HepG2 (cell line): Measurements from ENCODE around the gene OLFM2. TPM values are rescaled to one million over a fixed set of nuclear protein-coding genes. Genes with fewer than 3 reads are reported as not detected.
A peak's percentile ranks its signal among the peaks of the same experiment; 100 is the strongest.

Source experiments
- DMAP1 ChIP-seq: IDR thresholded peaks from 2 replicates; pipeline ENCODE4 v1.6.1; 2016
- HMG20B ChIP-seq: conservative IDR thresholded peaks from 2 replicates; pipeline ENCODE4 v1.6.1; 2016; ENCODE audit warnings: missing genetic modification reagents, missing compliant biosample characterization
- RARA ChIP-seq: IDR thresholded peaks from 2 replicates; pipeline ENCODE4 v1.6.1; 2016; ENCODE audit warnings: missing genetic modification reagents, missing compliant biosample characterization
- SIN3A ChIP-seq: IDR thresholded peaks from 2 replicates; pipeline ENCODE4 v1.6.1; 2011; ENCODE audit warnings: low read depth, mild to moderate bottlenecking, control low read depth, low read length, borderline replicate concordance
- SUZ12 ChIP-seq: fragments of 150-350 bp; IDR thresholded peaks from 2 replicates; pipeline ENCODE4 v1.6.1; 2014; ENCODE audit warnings: low read depth, low read length
- TOE1 ChIP-seq: sonication (generic); formaldehyde crosslinking; IDR thresholded peaks from 2 replicates; pipeline ENCODE4 v1.4.0; 2020; ENCODE audit warnings: mild to moderate bottlenecking, missing genetic modification reagents
- ZNF10 ChIP-seq: sonication (generic); formaldehyde crosslinking; IDR thresholded peaks from 2 replicates; pipeline ENCODE4 v1.4.0; 2020; ENCODE audit warnings: mild to moderate bottlenecking, low read depth, missing genetic modification reagents, borderline replicate concordance
- ZNF230 ChIP-seq: sonication (generic); formaldehyde crosslinking; IDR thresholded peaks from 2 replicates; pipeline ENCODE4 v1.4.0; 2020; ENCODE audit warnings: mild to moderate bottlenecking, missing genetic modification reagents
- ZNF383 ChIP-seq: sonication (generic); formaldehyde crosslinking; IDR thresholded peaks from 2 replicates; pipeline ENCODE4 v1.4.0; 2020; ENCODE audit warnings: missing genetic modification reagents, mild to moderate bottlenecking, borderline replicate concordance
- ZNF558 ChIP-seq: sonication (generic); formaldehyde crosslinking; IDR thresholded peaks from 2 replicates; pipeline ENCODE4 v1.9.0; 2022; ENCODE audit warnings: mild to moderate bottlenecking, missing genetic modification reagents, borderline replicate concordance
- ZNF644 ChIP-seq: IDR thresholded peaks from 2 replicates; pipeline ENCODE4 v1.6.1; 2016; ENCODE audit warnings: low read depth
- ZSCAN12 ChIP-seq: sonication (generic); formaldehyde crosslinking; IDR thresholded peaks from 2 replicates; pipeline ENCODE4 v1.9.0; 2021; ENCODE audit warnings: mild to moderate bottlenecking, missing genetic modification reagents
- polyA plus RNA-seq, 8 experiments: library from polyadenylated mRNA; depleted of rRNA in 3 of 8; stranded (reverse) in 7 of 8; unstranded in 1 of 8; fragments of >200 nt; fragmentation: Illumina TruSeq in 4 of 8; extraction: Trizol in 4 of 8; gene quantifications; 2 replicates each; pipeline versions ENCODE4 v1.2.1 to v1.2.3, GENCODE V29; 2011 to 2016; ENCODE audit warnings: low read depth in 4 of 8, missing spikeins in 1 of 8, mixed read lengths in 1 of 8; ENCODE audit not compliant: insufficient read depth in 1 of 8
- total RNA-seq, 5 experiments: library from RNA; depleted of rRNA; stranded (reverse); fragments of >200 nt; fragmentation: Illumina TruSeq; extraction: Trizol; gene quantifications; 2 replicates each; pipeline ENCODE4 v1.2.3, GENCODE V29; 2016; ENCODE audit warnings: low read depth in 1 of 5
- TF ChIP-seq, protein P1 (sequence below): sonication (generic); formaldehyde crosslinking; IDR thresholded peaks from 2 replicates; pipeline ENCODE4 v1.4.0; 2020; ENCODE audit warnings: missing genetic modification reagents
- TF ChIP-seq, protein P2 (sequence below): sonication (generic); formaldehyde crosslinking; conservative IDR thresholded peaks from 2 replicates; pipeline ENCODE4 v1.5.0; 2020; ENCODE audit warnings: missing genetic modification reagents
- TF ChIP-seq, protein P3 (sequence below): IDR thresholded peaks from 2 replicates; pipeline ENCODE4 v1.6.1; 2016; ENCODE audit warnings: missing biosample characterization, missing genetic modification reagents, low read depth
- TF ChIP-seq, protein P4 (sequence below): sonication (generic); formaldehyde crosslinking; IDR thresholded peaks from 2 replicates; pipeline ENCODE4 v1.4.0; 2020; ENCODE audit warnings: low read depth, mild to moderate bottlenecking, missing genetic modification reagents
- TF ChIP-seq, protein P5 (sequence below): sonication (generic); formaldehyde crosslinking; IDR thresholded peaks from 2 replicates; pipeline ENCODE4 v1.4.0; 2020; ENCODE audit warnings: mild to moderate bottlenecking, missing genetic modification reagents

OLFM2 gene
- total and polyA plus RNA-seq, 2 of the 13 experiments (the other 11 are each of a cell fraction or from before 2014, with no cell fraction given) = 0.20 to 0.51 TPM

DNA sequence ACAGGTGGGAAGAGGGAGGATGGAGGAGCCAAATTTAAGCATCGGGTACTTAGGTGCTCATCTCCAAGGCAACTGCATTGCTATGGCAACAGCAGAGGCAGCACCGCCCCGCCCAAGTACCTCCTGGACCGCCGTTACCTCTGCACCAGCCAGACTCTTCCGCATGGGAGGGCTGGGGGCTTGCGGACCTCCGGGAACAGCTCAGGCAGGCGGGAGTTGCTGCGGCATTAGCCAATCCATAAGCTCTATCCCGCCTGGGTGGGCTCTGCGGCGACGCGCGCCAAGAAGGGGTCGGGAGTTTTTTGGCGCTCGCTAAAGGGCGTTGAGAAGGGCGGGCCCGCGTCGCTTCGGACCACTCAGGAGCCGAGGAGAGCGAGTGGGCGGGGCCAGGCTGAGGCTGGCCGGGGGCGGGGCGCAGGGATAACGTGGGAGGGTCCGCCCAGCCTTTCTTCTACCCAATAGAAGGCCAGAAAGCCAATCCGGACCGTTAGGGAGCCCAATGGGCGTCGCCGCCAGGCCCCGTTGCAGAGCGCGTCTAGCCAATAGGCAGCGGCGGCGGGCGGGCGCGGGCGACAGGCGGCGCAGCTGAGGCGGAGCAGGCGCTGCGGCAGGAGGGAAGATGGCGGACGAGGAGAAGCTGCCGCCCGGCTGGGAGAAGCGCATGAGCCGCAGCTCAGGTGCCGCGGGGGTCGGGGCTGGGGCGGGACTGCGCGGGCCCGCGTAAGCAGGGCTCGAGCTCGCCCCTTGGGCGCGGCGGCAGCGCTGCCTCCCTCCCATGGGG, 101.4 kb downstream of the OLFM2 start, which contains the start of gene PIN1 (continued):
- TF ChIP-seq, protein P1, sequence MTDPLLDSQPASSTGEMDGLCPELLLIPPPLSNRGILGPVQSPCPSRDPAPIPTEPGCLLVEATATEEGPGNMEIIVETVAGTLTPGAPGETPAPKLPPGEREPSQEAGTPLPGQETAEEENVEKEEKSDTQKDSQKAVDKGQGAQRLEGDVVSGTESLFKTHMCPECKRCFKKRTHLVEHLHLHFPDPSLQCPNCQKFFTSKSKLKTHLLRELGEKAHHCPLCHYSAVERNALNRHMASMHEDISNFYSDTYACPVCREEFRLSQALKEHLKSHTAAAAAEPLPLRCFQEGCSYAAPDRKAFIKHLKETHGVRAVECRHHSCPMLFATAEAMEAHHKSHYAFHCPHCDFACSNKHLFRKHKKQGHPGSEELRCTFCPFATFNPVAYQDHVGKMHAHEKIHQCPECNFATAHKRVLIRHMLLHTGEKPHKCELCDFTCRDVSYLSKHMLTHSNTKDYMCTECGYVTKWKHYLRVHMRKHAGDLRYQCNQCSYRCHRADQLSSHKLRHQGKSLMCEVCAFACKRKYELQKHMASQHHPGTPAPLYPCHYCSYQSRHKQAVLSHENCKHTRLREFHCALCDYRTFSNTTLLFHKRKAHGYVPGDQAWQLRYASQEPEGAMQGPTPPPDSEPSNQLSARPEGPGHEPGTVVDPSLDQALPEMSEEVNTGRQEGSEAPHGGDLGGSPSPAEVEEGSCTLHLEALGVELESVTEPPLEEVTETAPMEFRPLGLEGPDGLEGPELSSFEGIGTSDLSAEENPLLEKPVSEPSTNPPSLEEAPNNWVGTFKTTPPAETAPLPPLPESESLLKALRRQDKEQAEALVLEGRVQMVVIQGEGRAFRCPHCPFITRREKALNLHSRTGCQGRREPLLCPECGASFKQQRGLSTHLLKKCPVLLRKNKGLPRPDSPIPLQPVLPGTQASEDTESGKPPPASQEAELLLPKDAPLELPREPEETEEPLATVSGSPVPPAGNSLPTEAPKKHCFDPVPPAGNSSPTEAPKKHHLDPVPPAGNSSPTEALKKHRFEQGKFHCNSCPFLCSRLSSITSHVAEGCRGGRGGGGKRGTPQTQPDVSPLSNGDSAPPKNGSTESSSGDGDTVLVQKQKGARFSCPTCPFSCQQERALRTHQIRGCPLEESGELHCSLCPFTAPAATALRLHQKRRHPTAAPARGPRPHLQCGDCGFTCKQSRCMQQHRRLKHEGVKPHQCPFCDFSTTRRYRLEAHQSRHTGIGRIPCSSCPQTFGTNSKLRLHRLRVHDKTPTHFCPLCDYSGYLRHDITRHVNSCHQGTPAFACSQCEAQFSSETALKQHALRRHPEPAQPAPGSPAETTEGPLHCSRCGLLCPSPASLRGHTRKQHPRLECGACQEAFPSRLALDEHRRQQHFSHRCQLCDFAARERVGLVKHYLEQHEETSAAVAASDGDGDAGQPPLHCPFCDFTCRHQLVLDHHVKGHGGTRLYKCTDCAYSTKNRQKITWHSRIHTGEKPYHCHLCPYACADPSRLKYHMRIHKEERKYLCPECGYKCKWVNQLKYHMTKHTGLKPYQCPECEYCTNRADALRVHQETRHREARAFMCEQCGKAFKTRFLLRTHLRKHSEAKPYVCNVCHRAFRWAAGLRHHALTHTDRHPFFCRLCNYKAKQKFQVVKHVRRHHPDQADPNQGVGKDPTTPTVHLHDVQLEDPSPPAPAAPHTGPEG (CRISPR knock-in tag) = no peak; the same call in 1 of the 2 replicates
- TF ChIP-seq, protein P2, sequence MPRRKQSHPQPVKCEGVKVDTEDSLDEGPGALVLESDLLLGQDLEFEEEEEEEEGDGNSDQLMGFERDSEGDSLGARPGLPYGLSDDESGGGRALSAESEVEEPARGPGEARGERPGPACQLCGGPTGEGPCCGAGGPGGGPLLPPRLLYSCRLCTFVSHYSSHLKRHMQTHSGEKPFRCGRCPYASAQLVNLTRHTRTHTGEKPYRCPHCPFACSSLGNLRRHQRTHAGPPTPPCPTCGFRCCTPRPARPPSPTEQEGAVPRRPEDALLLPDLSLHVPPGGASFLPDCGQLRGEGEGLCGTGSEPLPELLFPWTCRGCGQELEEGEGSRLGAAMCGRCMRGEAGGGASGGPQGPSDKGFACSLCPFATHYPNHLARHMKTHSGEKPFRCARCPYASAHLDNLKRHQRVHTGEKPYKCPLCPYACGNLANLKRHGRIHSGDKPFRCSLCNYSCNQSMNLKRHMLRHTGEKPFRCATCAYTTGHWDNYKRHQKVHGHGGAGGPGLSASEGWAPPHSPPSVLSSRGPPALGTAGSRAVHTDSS (CRISPR knock-in tag) = no peak
- TF ChIP-seq SUZ12 = no peak
- TF ChIP-seq ZNF10 (CRISPR knock-in tag) = no peak
- no peak; the same call in 1 of the 2 replicates for TF ChIP-seq DMAP1 (CRISPR knock-in tag)
- TF ChIP-seq HMG20B (CRISPR knock-in tag) = no peak
- TF ChIP-seq SIN3A = no peak
- TF ChIP-seq, protein P3, sequence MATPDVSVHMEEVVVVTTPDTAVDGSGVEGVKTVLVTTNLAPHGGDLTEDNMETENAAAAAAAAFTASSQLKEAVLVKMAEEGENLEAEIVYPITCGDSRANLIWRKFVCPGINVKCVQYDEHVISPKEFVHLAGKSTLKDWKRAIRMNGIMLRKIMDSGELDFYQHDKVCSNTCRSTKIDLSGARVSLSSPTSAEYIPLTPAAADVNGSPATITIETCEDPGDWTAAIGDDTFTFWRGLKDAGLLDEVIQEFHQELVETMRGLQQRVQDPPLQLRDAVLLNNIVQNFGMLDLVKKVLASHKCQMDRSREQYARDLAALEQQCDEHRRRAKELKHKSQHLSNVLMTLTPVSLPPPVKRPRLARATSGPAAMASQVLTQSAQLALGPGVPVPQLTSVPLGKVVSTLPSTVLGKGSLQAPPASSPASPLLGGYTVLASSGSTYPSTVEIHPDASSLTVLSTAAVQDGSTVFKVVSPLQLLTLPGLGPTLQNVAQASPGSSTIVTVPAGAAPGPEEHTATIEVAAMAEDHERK (CRISPR knock-in tag) = peak; percentile 17; the same call in 1 of the 2 replicates
- no peak for TF ChIP-seq ZNF644
- no peak for TF ChIP-seq RARA (CRISPR knock-in tag)
- TF ChIP-seq ZSCAN12 (CRISPR knock-in tag) = no peak
- TF ChIP-seq, protein P4, sequence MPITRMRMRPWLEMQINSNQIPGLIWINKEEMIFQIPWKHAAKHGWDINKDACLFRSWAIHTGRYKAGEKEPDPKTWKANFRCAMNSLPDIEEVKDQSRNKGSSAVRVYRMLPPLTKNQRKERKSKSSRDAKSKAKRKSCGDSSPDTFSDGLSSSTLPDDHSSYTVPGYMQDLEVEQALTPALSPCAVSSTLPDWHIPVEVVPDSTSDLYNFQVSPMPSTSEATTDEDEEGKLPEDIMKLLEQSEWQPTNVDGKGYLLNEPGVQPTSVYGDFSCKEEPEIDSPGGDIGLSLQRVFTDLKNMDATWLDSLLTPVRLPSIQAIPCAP = no peak
- TF ChIP-seq, protein P5, sequence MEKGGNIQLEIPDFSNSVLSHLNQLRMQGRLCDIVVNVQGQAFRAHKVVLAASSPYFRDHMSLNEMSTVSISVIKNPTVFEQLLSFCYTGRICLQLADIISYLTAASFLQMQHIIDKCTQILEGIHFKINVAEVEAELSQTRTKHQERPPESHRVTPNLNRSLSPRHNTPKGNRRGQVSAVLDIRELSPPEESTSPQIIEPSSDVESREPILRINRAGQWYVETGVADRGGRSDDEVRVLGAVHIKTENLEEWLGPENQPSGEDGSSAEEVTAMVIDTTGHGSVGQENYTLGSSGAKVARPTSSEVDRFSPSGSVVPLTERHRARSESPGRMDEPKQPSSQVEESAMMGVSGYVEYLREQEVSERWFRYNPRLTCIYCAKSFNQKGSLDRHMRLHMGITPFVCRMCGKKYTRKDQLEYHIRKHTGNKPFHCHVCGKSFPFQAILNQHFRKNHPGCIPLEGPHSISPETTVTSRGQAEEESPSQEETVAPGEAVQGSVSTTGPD (CRISPR knock-in tag) = no peak
- no peak; the same call in 1 of the 2 replicates for TF ChIP-seq TOE1 (CRISPR knock-in tag)
- no peak; the same call in 1 of the 2 replicates for TF ChIP-seq ZNF230 (CRISPR knock-in tag)
- 0 out of 2 replicates have a peak, but pooled peaks have one; percentile 63 for TF ChIP-seq ZNF383 (CRISPR knock-in tag)
- no peak for TF ChIP-seq ZNF558 (CRISPR knock-in tag)
